WI38 (cell line): ENCODE results near the gene NPIPB6.

ENCODE experiments used
- H3K4me3 ChIP-seq: 2 replicates; pipeline ENCODE4 v1.5.1; 2011; ENCODE audit warnings: low read depth, mild to moderate bottlenecking, control low read depth, low read length
- TF ChIP-seq, protein P1 (sequence below): IDR thresholded peaks from 2 replicates; pipeline ENCODE4 v1.5.1; 2012; ENCODE audit warnings: low read depth, mild to moderate bottlenecking, control low read depth, low read length

Gene NPIPB6

GRCh38 chr16:28301620-28302019 is 61.7 kb downstream of the NPIPB6 start:
- TF ChIP-seq, protein P1, sequence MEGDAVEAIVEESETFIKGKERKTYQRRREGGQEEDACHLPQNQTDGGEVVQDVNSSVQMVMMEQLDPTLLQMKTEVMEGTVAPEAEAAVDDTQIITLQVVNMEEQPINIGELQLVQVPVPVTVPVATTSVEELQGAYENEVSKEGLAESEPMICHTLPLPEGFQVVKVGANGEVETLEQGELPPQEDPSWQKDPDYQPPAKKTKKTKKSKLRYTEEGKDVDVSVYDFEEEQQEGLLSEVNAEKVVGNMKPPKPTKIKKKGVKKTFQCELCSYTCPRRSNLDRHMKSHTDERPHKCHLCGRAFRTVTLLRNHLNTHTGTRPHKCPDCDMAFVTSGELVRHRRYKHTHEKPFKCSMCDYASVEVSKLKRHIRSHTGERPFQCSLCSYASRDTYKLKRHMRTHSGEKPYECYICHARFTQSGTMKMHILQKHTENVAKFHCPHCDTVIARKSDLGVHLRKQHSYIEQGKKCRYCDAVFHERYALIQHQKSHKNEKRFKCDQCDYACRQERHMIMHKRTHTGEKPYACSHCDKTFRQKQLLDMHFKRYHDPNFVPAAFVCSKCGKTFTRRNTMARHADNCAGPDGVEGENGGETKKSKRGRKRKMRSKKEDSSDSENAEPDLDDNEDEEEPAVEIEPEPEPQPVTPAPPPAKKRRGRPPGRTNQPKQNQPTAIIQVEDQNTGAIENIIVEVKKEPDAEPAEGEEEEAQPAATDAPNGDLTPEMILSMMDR = no peak

GRCh38 chr16:28301154-28301553 is 62.2 kb downstream of the NPIPB6 start:
- no peak overlapping the region for H3K4me3 ChIP-seq
- TF ChIP-seq, protein P1 = no peak

More at GRCh38 chr16:28301620-28302019, 61.7 kb downstream of the NPIPB6 start:
- no peak overlapping the region for H3K4me3 ChIP-seq

DNA sequence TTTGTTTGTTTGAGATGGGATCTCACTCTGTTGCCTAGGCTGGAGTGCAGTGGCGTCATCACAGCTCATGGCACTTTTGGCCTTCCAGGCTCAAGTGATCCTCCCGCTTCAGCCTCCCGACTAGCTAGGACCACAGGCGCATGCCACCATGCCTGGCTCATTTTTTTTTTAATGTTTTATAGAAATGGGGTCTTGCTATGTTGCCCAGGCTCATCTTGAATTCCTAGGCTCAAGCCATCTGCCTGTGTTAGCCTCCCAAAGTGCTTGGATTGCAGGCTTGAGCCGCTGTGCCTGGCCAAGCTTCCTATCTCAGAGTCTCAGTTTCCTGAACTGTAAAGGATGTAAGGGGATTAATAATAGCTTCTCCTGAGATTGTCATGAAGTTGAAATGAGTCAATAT is 63.0 kb downstream of the NPIPB6 start:
- TF ChIP-seq, protein P1 = no peak
- H3K4me3 ChIP-seq = no peak overlapping the region

DNA sequence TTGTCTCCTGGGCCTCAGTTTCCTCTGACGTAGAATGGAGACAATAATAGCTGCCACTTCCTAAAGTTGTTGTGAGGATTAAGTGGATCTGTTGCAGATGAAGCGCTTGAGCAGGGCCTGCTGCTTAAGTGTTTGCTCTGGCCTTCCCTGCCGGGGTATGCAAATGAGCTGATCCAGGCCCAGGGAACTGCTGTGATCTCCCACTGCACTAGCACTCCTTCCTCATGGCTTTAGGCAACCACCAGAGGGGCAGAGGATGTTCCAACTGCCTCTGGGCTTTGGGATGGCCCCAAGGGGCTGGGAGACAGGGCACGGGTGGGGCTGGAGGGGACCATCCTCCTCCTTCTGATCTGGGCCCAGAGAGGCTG is 64.8 kb downstream of the NPIPB6 start:
- no peak overlapping the region for H3K4me3 ChIP-seq
- TF ChIP-seq, protein P1 = no peak

DNA sequence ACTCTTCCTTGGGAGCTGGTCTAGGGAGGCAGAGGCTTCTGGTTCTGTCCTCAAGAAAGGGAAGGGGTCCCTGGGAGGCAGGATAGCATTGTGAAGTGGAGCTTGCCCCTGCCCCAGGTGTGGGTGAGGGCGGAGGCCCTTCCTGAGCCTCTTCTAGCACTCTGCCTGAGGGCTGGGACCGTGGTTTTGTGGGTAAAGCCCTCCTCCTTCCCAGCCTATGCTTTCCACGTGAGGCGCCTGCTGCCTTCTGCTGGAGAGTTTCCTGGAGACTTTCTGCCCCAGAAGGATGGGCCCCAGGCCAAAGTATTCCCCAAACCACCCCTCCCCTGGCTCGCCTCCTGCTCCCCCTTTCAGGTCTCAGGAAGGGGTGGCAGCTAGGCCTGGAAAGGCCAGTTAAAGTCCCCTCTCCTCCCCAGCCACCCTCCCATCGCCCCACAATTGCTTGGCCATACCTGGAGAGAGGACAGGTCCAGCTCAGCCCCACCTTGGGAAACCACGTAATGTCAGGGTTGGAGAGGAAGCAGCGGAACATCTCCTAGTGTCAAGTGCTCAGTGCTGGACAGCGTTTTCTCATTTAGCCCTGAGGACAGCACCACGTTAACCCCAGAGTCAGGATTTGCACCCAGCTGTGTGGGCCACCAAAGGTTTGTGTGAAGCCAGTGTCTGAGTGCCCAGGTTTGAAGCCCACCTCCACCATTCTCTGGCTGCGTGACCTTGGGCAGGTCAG is 65.4 kb downstream of the NPIPB6 start:
- TF ChIP-seq, protein P1 = no peak
- H3K4me3 ChIP-seq = no peak overlapping the region

DNA sequence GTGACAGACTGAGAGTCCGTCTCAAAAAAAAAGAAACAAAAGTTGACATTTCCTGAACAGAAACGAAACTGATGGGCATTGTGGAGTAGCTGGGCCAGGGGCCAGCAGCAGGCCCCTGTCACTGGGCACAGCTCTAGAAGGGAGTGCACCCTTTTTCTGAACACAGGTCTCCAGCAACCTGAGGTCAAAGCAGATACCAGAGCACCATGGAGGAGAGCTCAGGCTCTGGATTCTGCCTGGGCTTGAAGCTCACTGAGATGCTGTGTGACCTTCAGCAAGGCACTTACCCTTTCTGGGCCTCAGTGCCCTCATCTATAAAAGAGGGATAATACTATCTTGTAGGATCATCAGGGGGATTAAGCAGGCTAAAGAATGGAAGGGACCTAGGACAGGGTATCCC is 66.0 kb downstream of the NPIPB6 start:
- H3K4me3 ChIP-seq = no peak overlapping the region
- TF ChIP-seq, protein P1 = no peak

GRCh38 chr16:28295276-28295675 is 68.0 kb downstream of the NPIPB6 start:
- TF ChIP-seq, protein P1 = no peak
- no peak overlapping the region for H3K4me3 ChIP-seq
